Activated CD4-positive, CD25-positive, alpha-beta regulatory T cell (primary cell): Measurements from ENCODE around the gene EGR1.
"Not testable (repeated sequence)": the region's sequence is repeated elsewhere in the genome, so short reads cannot be mapped to it uniquely, and the experiment has no call there.

ENCODE experiments used
- DNase-seq, 4 experiments: peaks; one replicate each; lab custom pipeline; 2025; lab: John Stamatoyannopoulos, UW

EGR1 gene

DNA sequence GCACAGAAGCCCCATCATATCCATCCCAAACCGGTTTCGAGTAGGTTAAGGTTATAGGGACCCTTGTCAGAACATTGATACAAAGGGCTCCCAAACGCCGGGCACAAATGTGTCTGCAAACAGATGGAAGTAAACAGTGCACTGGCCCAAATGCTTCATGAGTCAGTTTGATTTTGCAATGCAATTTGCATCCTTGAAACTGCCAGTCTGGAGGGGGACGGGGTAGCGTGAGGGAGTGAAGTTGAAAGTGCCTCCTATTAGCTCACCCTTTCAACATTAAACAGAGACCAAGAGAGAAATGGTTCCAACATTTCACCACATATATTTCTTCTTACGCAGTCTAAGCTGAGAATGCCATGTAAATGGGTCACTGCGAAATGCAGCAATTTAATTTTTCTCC is 42.2 kb downstream of the EGR1 start:
- DNase-seq: not testable (repeated sequence)

DNA sequence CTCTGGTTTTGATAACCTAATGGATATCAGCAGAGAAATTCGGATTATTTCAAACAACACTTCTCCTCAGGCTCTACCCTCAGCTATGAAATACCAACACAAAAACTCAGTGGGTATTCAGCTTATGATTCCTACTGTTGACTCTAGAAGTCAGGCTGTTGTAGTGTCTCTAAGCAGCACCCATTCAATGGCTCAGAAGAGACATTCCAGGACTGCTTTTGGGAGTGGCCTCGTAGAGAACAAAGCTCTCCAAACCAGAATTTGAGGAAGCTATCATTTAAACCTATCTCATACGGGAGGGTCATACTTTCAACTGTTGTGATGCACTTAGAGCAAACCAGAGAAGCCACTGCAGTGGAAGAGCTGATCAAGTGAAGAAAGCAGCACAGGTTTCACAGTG is 43.7 kb downstream of the EGR1 start:
- no peak for DNase-seq

DNA sequence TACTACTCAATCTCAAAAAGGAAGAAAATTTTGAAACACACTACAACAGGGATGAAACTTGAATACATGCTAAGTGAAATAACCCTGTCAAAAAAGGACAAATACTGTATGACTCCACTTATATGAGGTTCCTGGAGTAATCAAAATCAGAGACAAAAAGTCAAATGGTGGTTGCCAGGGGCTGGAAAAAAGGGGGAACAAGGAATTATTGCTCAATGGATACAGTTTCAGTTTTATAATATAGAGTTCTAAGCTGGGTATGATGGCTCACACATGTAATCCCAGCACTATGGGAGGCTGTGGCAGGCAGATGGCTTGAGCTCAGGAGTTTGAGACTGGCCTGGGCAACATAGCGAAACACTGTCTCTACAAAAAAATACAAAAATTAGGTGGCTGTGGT is 48.7 kb downstream of the EGR1 start:
- DNase-seq: no peak

DNA sequence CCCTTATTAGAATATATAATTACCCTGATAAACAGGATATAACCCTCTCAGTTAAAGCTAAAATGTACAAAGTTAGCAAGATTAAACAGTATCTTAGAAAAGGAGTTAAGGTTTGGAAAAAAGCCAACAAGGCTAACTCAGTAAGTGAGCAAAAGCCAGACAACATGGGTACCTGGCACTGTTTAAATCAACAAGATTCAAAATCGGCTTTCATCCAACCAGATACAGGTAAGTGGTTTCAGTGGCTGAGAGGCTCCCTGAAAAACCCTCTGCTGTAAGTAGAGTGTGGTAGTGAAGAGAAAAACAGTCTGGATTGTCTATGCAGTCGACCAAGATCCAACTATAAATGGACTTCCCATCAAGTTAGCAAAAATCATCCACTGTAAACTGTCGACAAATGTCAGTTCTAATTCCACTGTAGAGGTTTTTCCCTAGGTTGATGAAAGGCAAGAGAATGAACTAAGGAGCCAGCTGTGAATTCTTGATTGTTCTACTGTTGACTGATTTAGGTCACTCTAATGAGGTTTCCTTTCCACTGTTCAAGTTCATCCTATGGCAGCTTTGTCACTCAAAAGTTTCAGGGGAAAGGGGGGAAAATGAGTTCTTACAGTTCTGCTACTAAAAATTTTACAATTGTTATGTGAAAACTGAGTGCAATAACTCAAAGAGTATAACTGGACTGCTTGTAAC is 50.4 kb downstream of the EGR1 start:
- DNase-seq: no peak

DNA sequence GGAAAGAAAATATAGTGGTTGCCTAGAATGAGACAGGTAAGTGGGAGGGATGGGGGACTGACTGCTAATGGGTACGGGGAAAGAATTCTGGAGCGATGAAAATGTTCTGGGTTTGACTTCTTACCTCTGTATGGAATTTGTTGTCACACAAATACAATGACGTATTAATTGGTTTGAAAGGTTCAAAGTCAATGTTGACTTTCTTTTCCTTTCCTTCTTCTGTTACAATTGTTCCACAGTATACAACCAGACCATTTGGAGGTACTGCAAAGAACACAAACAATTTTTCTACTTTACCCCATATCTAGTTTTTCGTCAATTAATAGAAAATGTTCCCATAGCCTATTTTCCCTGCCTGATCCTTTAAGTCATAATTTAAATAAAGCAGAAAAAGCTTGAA is 52.2 kb downstream of the EGR1 start:
- no peak for DNase-seq
